HPDE6-E6E7 (cell line): ENCODE results near the gene PTBP2.

Experiments used
- DNase-seq: peaks from one replicate; pipeline ENCODE4 v3.0.0; 2011; ENCODE audit warnings: missing footprints; ENCODE audit errors: extremely low spot score

The PTBP2 gene

GRCh38 chr1:96820671-96821070 lies 99.1 kb downstream of the PTBP2 start:
- DNase-seq: no peak

- DNase-seq: no peak
These were observed 103.6 kb downstream of the PTBP2 start for GRCh38 chr1:96825231-96825630.

- DNase-seq: no peak
These were observed 104.5 kb downstream of the PTBP2 start for GRCh38 chr1:96825950-96826576.

- no peak for DNase-seq
These were observed 111.8 kb downstream of the PTBP2 start for GRCh38 chr1:96833376-96833775.

- DNase-seq: no peak
These were observed 113.4 kb downstream of the PTBP2 start for GRCh38 chr1:96834986-96835385.

DNA sequence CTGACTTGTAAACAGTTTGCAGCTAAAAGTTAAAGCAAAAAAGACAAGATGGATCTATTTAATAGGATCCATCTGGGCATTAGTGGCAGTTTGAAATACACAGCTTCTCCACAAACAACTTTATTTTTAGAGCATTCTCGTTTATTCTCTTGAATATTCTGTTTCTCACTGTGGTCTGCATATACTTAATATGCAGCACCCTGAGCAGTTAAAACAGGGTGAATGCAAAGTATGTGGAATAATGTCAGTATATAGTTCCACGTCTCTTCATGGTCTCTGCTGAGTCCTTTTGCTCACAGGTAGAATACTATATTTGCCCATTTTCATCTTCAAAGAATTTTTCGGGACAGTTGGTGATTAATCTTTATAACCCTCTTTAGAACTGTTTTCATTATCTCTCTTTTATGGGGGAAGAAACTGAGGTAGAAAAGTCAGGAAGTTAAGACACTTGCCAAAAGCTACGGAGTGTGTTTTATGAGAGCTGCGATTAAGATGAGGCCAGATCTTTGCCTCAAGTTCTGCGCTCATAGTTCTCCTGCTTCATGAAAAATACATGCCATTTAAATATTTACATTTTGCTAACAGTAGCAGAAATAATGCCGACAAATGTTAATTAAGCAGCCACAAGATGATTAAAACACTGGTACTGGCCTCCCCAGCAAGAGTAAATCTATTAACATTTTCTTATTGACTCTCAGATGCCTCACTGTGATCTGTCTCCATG lies 115.6 kb downstream of the PTBP2 start:
- DNase-seq: no peak

GRCh38 chr1:96837781-96838216 lies 116.2 kb downstream of the PTBP2 start:
- DNase-seq: no peak

- DNase-seq: no peak
These were observed 118.8 kb downstream of the PTBP2 start for GRCh38 chr1:96840396-96840795.

GRCh38 chr1:96842215-96842614 lies 120.6 kb downstream of the PTBP2 start:
- no peak for DNase-seq

GRCh38 chr1:96843196-96843595 lies 121.6 kb downstream of the PTBP2 start:
- no peak for DNase-seq

DNA sequence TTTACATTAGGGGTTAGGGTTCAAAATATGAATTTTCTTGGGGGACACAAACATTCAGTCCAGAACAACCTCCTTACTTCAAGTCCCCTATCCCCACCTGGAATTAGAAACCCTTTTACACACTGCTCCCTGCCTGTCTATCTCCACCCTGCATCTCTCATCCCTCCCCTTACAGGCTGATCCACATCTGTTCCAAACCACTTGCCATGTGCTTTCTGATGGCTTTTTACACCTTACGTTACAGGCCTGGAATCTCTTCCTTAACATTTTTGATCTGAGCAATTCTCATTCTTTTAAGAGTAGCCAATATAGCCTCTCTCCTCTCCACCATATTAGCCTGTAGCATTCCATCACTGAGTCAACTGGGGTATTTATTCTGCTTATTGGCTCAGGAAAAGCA lies 122.0 kb downstream of the PTBP2 start:
- DNase-seq: no peak

GRCh38 chr1:96845464-96845863 lies 123.9 kb downstream of the PTBP2 start:
- DNase-seq: no peak

DNA sequence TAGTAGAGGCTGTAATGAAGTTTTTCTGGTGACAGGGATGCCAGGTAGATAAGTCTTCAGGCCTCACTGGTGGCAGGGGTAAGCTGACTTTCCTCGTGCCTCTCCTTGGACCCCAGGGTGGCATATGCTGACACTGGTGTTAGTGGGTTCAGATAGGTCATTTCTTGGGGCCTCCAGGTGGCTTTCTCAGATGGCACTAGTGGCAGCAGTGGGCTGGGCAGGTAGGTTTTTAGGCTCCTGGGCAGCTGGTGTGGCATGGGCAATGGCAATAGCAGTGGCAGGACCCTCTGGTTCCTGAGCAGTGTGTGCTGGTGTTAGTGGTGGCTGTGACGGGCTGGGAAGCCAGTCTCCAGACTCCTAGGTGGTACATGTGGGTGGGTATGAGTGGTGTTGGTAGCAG lies 140.3 kb downstream of the PTBP2 start:
- no peak for DNase-seq

DNA sequence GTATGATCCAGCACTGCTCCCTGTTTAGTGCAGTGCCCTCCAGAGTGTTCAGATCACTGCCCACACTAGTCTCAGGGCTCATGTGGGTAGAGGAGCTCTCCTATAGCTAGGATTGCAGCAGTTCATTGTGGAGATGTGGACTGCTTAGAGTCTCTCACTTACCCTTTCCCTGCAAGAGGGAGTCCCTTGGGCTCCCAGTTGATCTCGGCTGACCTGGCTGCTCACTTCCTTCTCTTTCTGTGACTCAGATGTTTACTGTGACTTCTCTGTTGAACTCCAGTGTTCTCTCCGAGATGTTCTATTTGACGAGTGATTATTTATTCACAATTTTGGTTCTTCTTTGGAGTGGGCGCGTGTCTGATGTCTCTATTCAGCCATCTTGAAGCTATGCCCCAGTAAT lies 141.9 kb downstream of the PTBP2 start:
- no peak for DNase-seq
